Vagina (tissue), 2 donors: ENCODE data around the gene MYO1F. TPM values are rescaled to one million over a fixed set of nuclear protein-coding genes. Genes with fewer than 3 reads are reported as not detected.

Source experiments
- DNase-seq, 2 donors: peaks; one replicate each; pipeline ENCODE4 v3.0.0-alpha.2; 2017; ENCODE audit errors: extremely low spot score in 2 of 2
- H3K27ac ChIP-seq: fragments of 200-600 bp; sonication (generic); one replicate; pipeline ENCODE4 v1.5.1; 2019
- H3K27me3 ChIP-seq: fragments of 200-600 bp; sonication (generic); one replicate; pipeline ENCODE4 v1.5.1; 2019
- H3K36me3 ChIP-seq, 2 donors: fragments of 200-600 bp; sonication (generic); one replicate each; pipeline ENCODE4 v1.5.1; 2017 to 2019
- H3K4me1 ChIP-seq: fragments of 200-600 bp; sonication (generic); one replicate; pipeline ENCODE4 v1.5.1; 2019
- H3K4me3 ChIP-seq, 2 donors: fragments of 200-600 bp; sonication (generic); 1 replicate in 1 of 2; 2 replicates in 1 of 2; pipeline ENCODE4 v1.5.1; 2016 to 2019
- H3K9me3 ChIP-seq: fragments of 200-600 bp; sonication (generic); one replicate; pipeline ENCODE4 v1.5.1; 2019
- POLR2A ChIP-seq, 2 donors: fragments of 450-650 bp; IDR thresholded peaks; one replicate each; pipeline ENCODE4 v1.6.1; 2017; ENCODE audit warnings: antibody characterized with exemption in 2 of 2, mild to moderate bottlenecking in 2 of 2, moderate library complexity in 2 of 2
- POLR2AphosphoS5 ChIP-seq, 2 donors: sonication (generic); formaldehyde crosslinking; IDR thresholded peaks; one replicate each; pipeline ENCODE4 v1.9.0; 2017; ENCODE audit warnings: antibody characterized with exemption in 2 of 2, mild to moderate bottlenecking in 2 of 2, low read depth in 1 of 2; ENCODE audit not compliant: insufficient read depth in 1 of 2
- intact Hi-C: fragments of 100-400 bp; cut with DNase I; formaldehyde crosslinking; loops from one replicate; pipeline ENCODE4 v1.15.1; 2023
- total RNA-seq: library from RNA; depleted of rRNA; stranded (reverse); fragments of >200 nt; gene quantifications from one replicate; pipeline ENCODE4 v1.2.3, GENCODE V29; 2016
- TF ChIP-seq, protein P1 (sequence below), 3 experiments: fragments of 450-650 bp in 2 of 3; fragments of 200-600 bp in 1 of 3; sonication (generic) in 1 of 3; IDR thresholded peaks; one replicate each; pipeline ENCODE4 v1.5.1; 2017 to 2019; ENCODE audit warnings: antibody characterized with exemption in 3 of 3, mild to moderate bottlenecking in 2 of 3, moderate library complexity in 2 of 3

The MYO1F gene
- total RNA-seq, 1 donor from 2014 or later, result 20.4 TPM

GRCh38 chr19:8592231-8593009 is 15.2 kb upstream of the MYO1F start:
- Histone ChIP-seq H3K4me3 (peak overlapping the region; percentile 39 to 51), H3K27me3 (no peaks in the 10 kb centered on the region), H3K9me3 (no peaks in the 10 kb centered on the region), H3K27ac (peak overlapping the region; percentile 32), H3K4me1 (peaks cover 24% of the 10 kb centered on the region), H3K36me3 (peaks cover 0 to 11% of the 10 kb centered on the region in 2 donors)
- TF ChIP-seq POLR2AphosphoS5 (IDR thresholded peaks at IDR 0.05; ENCODE audit: insufficient read depth in 1 of 2, low read depth in 1 of 2) (peak in 1 of 2 donors; percentile 87), POLR2A (IDR thresholded peaks at IDR 0.05) (peak in 1 of 2 donors; percentile 17)
- TF ChIP-seq, protein P1, sequence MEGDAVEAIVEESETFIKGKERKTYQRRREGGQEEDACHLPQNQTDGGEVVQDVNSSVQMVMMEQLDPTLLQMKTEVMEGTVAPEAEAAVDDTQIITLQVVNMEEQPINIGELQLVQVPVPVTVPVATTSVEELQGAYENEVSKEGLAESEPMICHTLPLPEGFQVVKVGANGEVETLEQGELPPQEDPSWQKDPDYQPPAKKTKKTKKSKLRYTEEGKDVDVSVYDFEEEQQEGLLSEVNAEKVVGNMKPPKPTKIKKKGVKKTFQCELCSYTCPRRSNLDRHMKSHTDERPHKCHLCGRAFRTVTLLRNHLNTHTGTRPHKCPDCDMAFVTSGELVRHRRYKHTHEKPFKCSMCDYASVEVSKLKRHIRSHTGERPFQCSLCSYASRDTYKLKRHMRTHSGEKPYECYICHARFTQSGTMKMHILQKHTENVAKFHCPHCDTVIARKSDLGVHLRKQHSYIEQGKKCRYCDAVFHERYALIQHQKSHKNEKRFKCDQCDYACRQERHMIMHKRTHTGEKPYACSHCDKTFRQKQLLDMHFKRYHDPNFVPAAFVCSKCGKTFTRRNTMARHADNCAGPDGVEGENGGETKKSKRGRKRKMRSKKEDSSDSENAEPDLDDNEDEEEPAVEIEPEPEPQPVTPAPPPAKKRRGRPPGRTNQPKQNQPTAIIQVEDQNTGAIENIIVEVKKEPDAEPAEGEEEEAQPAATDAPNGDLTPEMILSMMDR (IDR thresholded peaks at IDR 0.05), result no peak
- peak in 1 of 2 donors; percentile 97 for DNase-seq
- intact Hi-C loops, result no loop called here

- DNase-seq, result no peak
- TF ChIP-seq POLR2AphosphoS5 (IDR thresholded peaks at IDR 0.05; ENCODE audit: insufficient read depth in 1 of 2, low read depth in 1 of 2), result no peak
- TF ChIP-seq, protein P1 (IDR thresholded peaks at IDR 0.05), result no peak
- intact Hi-C loops, result no loop called here
- Histone ChIP-seq H3K36me3 (no peaks in the 10 kb centered on the region), H3K27me3 (no peaks in the 10 kb centered on the region), H3K4me3 (no peak overlapping the region), H3K4me1 (peaks cover 24% of the 10 kb centered on the region), H3K9me3 (no peaks in the 10 kb centered on the region), H3K27ac (no peak overlapping the region)
Measured at GRCh38 chr19:8589177-8589714, 12.0 kb upstream of the MYO1F start.

- TF ChIP-seq, protein P1 (IDR thresholded peaks at IDR 0.05), result peak in 2 of 3 experiments; percentile 19 to 37
- no peak for TF ChIP-seq POLR2AphosphoS5 (IDR thresholded peaks at IDR 0.05; ENCODE audit: insufficient read depth in 1 of 2, low read depth in 1 of 2)
- no peaks in the 10 kb centered on the region for H3K9me3 ChIP-seq
- no peak overlapping the region for H3K4me3 ChIP-seq
- H3K4me1 ChIP-seq, result no peaks in the 10 kb centered on the region
- H3K27me3 ChIP-seq, result no peaks in the 10 kb centered on the region
- no peak for DNase-seq
- H3K36me3 ChIP-seq, result no peaks in the 10 kb centered on the region
- no peak overlapping the region for H3K27ac ChIP-seq
- intact Hi-C loops, result no loop called here
Measured at GRCh38 chr19:8585894-8586750, 8.9 kb upstream of the MYO1F start.

DNA sequence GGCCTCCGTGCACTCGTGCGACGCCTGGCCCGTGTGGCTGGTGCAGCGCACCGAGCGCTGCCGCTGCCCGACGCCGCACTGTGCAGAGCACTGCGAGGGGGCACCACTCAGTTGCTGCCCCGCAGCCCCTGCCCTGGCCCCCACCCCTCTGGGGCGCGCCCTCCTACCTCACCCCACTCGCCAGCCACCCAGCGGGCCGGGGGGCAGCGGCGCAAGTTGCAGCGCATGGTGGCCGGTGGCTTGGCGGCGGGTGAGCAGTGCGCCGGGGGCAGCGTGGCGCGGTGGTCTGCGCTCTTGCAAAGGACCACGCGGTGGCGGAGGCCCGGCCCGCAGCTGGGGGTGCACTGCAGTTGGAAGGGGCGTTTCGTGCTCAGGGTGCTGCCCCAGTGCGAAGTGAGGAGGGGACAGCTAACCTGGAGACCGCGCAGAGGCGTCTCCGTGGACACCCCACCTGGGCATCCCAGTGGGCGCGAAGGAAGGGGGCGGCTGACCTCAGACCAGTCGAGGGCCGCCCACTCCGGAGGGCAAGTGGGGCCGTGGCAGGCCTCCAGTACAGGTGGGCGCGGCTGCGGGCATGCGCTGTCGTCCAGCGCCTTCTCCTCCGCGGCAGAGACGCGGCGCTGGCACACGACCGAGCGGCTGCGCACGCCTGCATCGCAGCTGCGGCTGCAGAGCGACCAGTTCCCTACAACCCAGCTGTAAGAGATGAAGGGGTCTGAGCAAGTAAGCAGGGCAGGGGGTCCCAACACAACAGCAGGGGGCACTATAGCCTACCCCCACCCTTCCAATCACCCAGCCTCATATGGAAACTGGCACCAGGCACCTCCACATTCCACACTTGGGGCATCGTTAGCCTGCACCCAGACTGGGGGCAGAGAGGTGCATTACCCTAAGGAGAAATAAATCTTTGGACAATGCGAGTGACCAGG is 8.0 kb upstream of the MYO1F start:
- H3K27ac ChIP-seq, result no peak overlapping the region
- TF ChIP-seq, protein P1 (IDR thresholded peaks at IDR 0.05), result no peak
- TF ChIP-seq POLR2AphosphoS5 (IDR thresholded peaks at IDR 0.05; ENCODE audit: insufficient read depth in 1 of 2, low read depth in 1 of 2), result no peak
- no peak for TF ChIP-seq POLR2A (IDR thresholded peaks at IDR 0.05)
- DNase-seq, result no peak
- peaks cover 5% of the 10 kb centered on the region for H3K4me1 ChIP-seq
- no peaks in the 10 kb centered on the region for H3K9me3 ChIP-seq
- intact Hi-C loops, result no loop called here
- H3K36me3 ChIP-seq, result no peaks in the 10 kb centered on the region
- no peaks in the 10 kb centered on the region for H3K27me3 ChIP-seq
- no peak overlapping the region for H3K4me3 ChIP-seq
